HEK293 (cell line): ENCODE results near the gene SERPINA3.

Experiments
- CTCF ChIA-PET: fragments of 350-600 bp; formaldehyde crosslinking; extraction: SDS; loops from one replicate; lab custom pipeline; 2021; ENCODE audit warnings: antibody characterized with exemption; lab: Yijun Ruan, JAX
- POLR2A ChIA-PET: fragments of 300-600 bp; formaldehyde crosslinking; extraction: SDS; loops from one replicate; lab custom pipeline; 2020; ENCODE audit warnings: antibody characterized with exemption, inconsistent platforms; lab: Yijun Ruan, JAX
- H3K27ac ChIP-seq: fragments of 200-500 bp; sonication (Bioruptor generic); 2 replicates; pipeline ENCODE4 v1.5.1; 2014; ENCODE audit warnings: low read depth, low read length, control low read depth, inconsistent platforms; ENCODE audit errors: extremely low read depth
- H3K36me3 ChIP-seq, 2 experiments: fragments of 200-500 bp in 1 of 2; sonication (Bioruptor generic) in 1 of 2; 1 replicate in 1 of 2; 2 replicates in 1 of 2; pipeline ENCODE4 v1.5.1; 2014 to 2017; ENCODE audit warnings: inconsistent platforms in 2 of 2, low read length in 2 of 2; ENCODE audit not compliant: control insufficient read depth in 2 of 2, insufficient read depth in 1 of 2
- H3K4me1 ChIP-seq: fragments of 200-500 bp; sonication (Bioruptor generic); 2 replicates; pipeline ENCODE4 v1.5.1; 2014; ENCODE audit warnings: mild to moderate bottlenecking, low read length, inconsistent platforms; ENCODE audit not compliant: control insufficient read depth, insufficient read depth
- H3K4me3 ChIP-seq: 2 replicates; pipeline ENCODE4 v1.5.1; 2011; ENCODE audit warnings: low read depth, mild to moderate bottlenecking, control low read depth, low read length, moderate library complexity
- H3K9me3 ChIP-seq: fragments of 200-500 bp; sonication (Bioruptor generic); 2 replicates; pipeline ENCODE4 v1.5.1; 2014; ENCODE audit warnings: low read depth, low read length, inconsistent platforms; ENCODE audit not compliant: control insufficient read depth, insufficient read depth
- AEBP2 ChIP-seq: fragments of 450-650 bp; formaldehyde crosslinking; IDR thresholded peaks from 2 replicates; pipeline ENCODE4 v1.5.1; 2016; ENCODE audit warnings: missing biosample characterization, missing genetic modification characterization, borderline replicate concordance
- HIC1 ChIP-seq: fragments of 450-650 bp; formaldehyde crosslinking; IDR thresholded peaks from 2 replicates; pipeline ENCODE4 v1.5.1; 2016; ENCODE audit warnings: missing biosample characterization, missing genetic modification characterization
- KLF1 ChIP-seq: fragments of 450-650 bp; formaldehyde crosslinking; IDR thresholded peaks from 2 replicates; pipeline ENCODE4 v1.5.1; 2016; ENCODE audit warnings: missing biosample characterization, missing genetic modification characterization
- KLF10 ChIP-seq: fragments of 450-650 bp; IDR thresholded peaks from 2 replicates; pipeline ENCODE4 v1.5.1; 2018; ENCODE audit warnings: missing biosample characterization, mild to moderate bottlenecking, missing genetic modification characterization
- SALL2 ChIP-seq: fragments of 450-650 bp; formaldehyde crosslinking; IDR thresholded peaks from 2 replicates; pipeline ENCODE4 v1.5.0; 2017; ENCODE audit warnings: missing biosample characterization, mild to moderate bottlenecking, missing genetic modification characterization, borderline replicate concordance
- ZEB2 ChIP-seq: fragments of 450-650 bp; formaldehyde crosslinking; IDR thresholded peaks from 2 replicates; pipeline ENCODE4 v1.5.1; 2016; ENCODE audit warnings: missing biosample characterization, missing genetic modification characterization
- ZNF211 ChIP-seq: fragments of 450-650 bp; formaldehyde crosslinking; IDR thresholded peaks from 2 replicates; pipeline ENCODE4 v1.5.1; 2016; ENCODE audit warnings: low read depth, missing biosample characterization, missing genetic modification characterization
- ZNF214 ChIP-seq: fragments of 450-650 bp; formaldehyde crosslinking; IDR thresholded peaks from 2 replicates; pipeline ENCODE4 v1.5.1; 2017; ENCODE audit warnings: missing biosample characterization, mild to moderate bottlenecking, missing genetic modification characterization, borderline replicate concordance
- ZNF324 ChIP-seq: fragments of 450-650 bp; formaldehyde crosslinking; IDR thresholded peaks from 2 replicates; pipeline ENCODE4 v1.5.1; 2016; ENCODE audit warnings: missing biosample characterization, missing genetic modification characterization
- ZNF37A ChIP-seq: fragments of 450-650 bp; IDR thresholded peaks from 2 replicates; pipeline ENCODE4 v1.5.1; 2018; ENCODE audit warnings: missing biosample characterization, missing genetic modification characterization
- ZNF426 ChIP-seq: fragments of 450-650 bp; formaldehyde crosslinking; IDR thresholded peaks from 2 replicates; pipeline ENCODE4 v1.5.1; 2017; ENCODE audit warnings: missing biosample characterization, missing genetic modification characterization, mild to moderate bottlenecking, inconsistent platforms, moderate library complexity
- ZNF513 ChIP-seq: fragments of 450-650 bp; IDR thresholded peaks from 2 replicates; pipeline ENCODE4 v1.5.1; 2018; ENCODE audit warnings: missing biosample characterization, missing genetic modification characterization
- ZNF518A ChIP-seq: fragments of 450-650 bp; formaldehyde crosslinking; conservative IDR thresholded peaks from 2 replicates; pipeline ENCODE4 v1.5.1; 2016; ENCODE audit warnings: low read depth, missing biosample characterization, missing genetic modification characterization
- ZNF549 ChIP-seq: fragments of 450-650 bp; IDR thresholded peaks from 2 replicates; pipeline ENCODE4 v1.5.1; 2018; ENCODE audit warnings: missing biosample characterization, missing genetic modification characterization, mild to moderate bottlenecking, inconsistent platforms, moderate library complexity
- ZNF580 ChIP-seq: fragments of 450-650 bp; formaldehyde crosslinking; IDR thresholded peaks from 2 replicates; pipeline ENCODE4 v1.5.1; 2016; ENCODE audit warnings: missing biosample characterization, missing genetic modification characterization
- ZNF639 ChIP-seq: fragments of 450-650 bp; formaldehyde crosslinking; IDR thresholded peaks from 2 replicates; pipeline ENCODE4 v1.5.1; 2016; ENCODE audit warnings: missing biosample characterization, missing genetic modification characterization
- ZNF645 ChIP-seq: fragments of 450-650 bp; formaldehyde crosslinking; IDR thresholded peaks from 2 replicates; pipeline ENCODE4; 2016; ENCODE audit warnings: missing biosample characterization, missing genetic modification characterization
- ZNF747 ChIP-seq: fragments of 450-650 bp; formaldehyde crosslinking; IDR thresholded peaks from 2 replicates; pipeline ENCODE4 v1.5.1; 2016; ENCODE audit warnings: missing biosample characterization, missing genetic modification characterization
- ZNF76 ChIP-seq: fragments of 450-650 bp; formaldehyde crosslinking; IDR thresholded peaks from 2 replicates; pipeline ENCODE4; 2016; ENCODE audit warnings: low read depth, missing biosample characterization, missing genetic modification characterization, borderline replicate concordance
- ZNF843 ChIP-seq: fragments of 450-650 bp; formaldehyde crosslinking; IDR thresholded peaks from 2 replicates; pipeline ENCODE4 v1.5.1; 2016; ENCODE audit warnings: missing biosample characterization, missing genetic modification characterization

The SERPINA3 gene

GRCh38 chr14:94623856-94624499, 11.8 kb downstream of the SERPINA3 start:
- ChIA-PET CTCF (interaction anchor here (0.6 kb wide), 1 partner anchor 31 kb away, joined by 3 read pairs; no protein-coding TSS in a partner anchor), POLR2A (no interaction called here)
- no peak overlapping the region for H3K27ac ChIP-seq
- H3K36me3 ChIP-seq = no peaks in the 10 kb centered on the region
- TF ChIP-seq ZNF214 (no peak), ZNF211 (tag by site-specific recombination) (no peak), KLF10 (tag by site-specific recombination) (no peak), ZNF426 (tag by site-specific recombination) (no peak), ZNF549 (tag by site-specific recombination) (no peak), ZNF76 (tag by site-specific recombination) (no peak), KLF1 (no peak), ZNF747 (tag by site-specific recombination) (no peak), AEBP2 (tag by site-specific recombination) (no peak), ZNF37A (no peak), ZNF580 (tag by site-specific recombination) (no peak)
- no peaks in the 10 kb centered on the region for H3K9me3 ChIP-seq
- H3K4me3 ChIP-seq = no peak overlapping the region
- H3K4me1 ChIP-seq = no peaks in the 10 kb centered on the region

- H3K27ac ChIP-seq = no peak overlapping the region
- H3K4me1 ChIP-seq = no peaks in the 10 kb centered on the region
- H3K4me3 ChIP-seq = no peak overlapping the region
- H3K9me3 ChIP-seq = no peaks in the 10 kb centered on the region
- CTCF ChIA-PET = no interaction called here
- POLR2A ChIA-PET = no interaction called here
- H3K36me3 ChIP-seq = no peaks in the 10 kb centered on the region
- TF ChIP-seq ZNF513 (tag by site-specific recombination) (no peak), HIC1 (tag by site-specific recombination) (no peak), ZNF645 (no peak), ZNF843 (tag by site-specific recombination) (no peak), SALL2 (tag by site-specific recombination) (no peak), ZNF518A (tag by site-specific recombination) (no peak), ZNF639 (tag by site-specific recombination) (no peak), ZEB2 (no peak), ZNF324 (tag by site-specific recombination) (no peak)
Observed at GRCh38 chr14:94624537-94625352, 12.6 kb downstream of the SERPINA3 start.
